BE2C (cell line): ENCODE data around the gene TP53BP2.
"Not testable (repeated sequence)": the region's sequence is repeated elsewhere in the genome, so short reads cannot be mapped to it uniquely, and the experiment has no call there.

Experiments
- DNase-seq: peaks from one replicate; pipeline ENCODE4 v3.0.0-alpha.2; 2020
- H3K27me3 ChIP-seq: fragments of 250-450 bp; sonication (Bioruptor Pico); 2 replicates; pipeline ENCODE4 v1.5.1; 2020; ENCODE audit warnings: mild to moderate bottlenecking
- H3K36me3 ChIP-seq: fragments of 250-450 bp; sonication (Bioruptor Pico); 2 replicates; pipeline ENCODE4 v1.5.1; 2020; ENCODE audit warnings: mild to moderate bottlenecking
- H3K4me1 ChIP-seq: fragments of 250-450 bp; sonication (Bioruptor Pico); 2 replicates; pipeline ENCODE4 v1.5.1; 2020
- H3K4me3 ChIP-seq: 2 replicates; pipeline ENCODE4 v1.5.1; 2011; ENCODE audit warnings: low read depth, low read length
- H3K9me3 ChIP-seq: fragments of 250-450 bp; sonication (Bioruptor Pico); 2 replicates; pipeline ENCODE4 v1.5.1; 2020
- TF ChIP-seq, protein P1 (sequence below): IDR thresholded peaks from 2 replicates; pipeline ENCODE4 v1.5.1; 2012; ENCODE audit warnings: mild to moderate bottlenecking, low read depth, low read length

The TP53BP2 gene

DNA sequence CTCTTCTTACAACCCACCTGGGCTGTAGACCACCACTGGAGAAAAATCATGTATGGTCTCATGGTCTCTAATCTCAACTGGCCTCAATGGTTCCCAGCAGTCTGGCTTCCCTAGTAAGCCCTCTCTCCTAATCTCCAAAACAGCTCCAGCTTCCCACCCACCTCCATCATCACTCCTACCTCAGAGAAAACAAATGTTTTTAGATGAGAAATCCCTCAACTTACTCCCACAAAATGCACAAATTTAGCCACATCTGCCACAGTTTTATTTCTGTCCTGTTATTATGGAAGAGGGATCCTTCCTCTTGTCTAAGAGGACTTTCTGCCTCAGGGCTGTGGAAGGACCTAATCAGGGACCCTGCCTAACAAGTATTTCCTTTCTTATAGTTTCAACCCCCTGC, 32.1 kb downstream of the TP53BP2 start:
- Histone ChIP-seq H3K4me1 (no peaks in the 10 kb centered on the region), H3K4me3 (no peak overlapping the region), H3K9me3 (no peaks in the 10 kb centered on the region), H3K27me3 (no peaks in the 10 kb centered on the region), H3K36me3 (peaks cover 13% of the 10 kb centered on the region; the same call in 1 of the 2 replicates)
- TF ChIP-seq, protein P1, sequence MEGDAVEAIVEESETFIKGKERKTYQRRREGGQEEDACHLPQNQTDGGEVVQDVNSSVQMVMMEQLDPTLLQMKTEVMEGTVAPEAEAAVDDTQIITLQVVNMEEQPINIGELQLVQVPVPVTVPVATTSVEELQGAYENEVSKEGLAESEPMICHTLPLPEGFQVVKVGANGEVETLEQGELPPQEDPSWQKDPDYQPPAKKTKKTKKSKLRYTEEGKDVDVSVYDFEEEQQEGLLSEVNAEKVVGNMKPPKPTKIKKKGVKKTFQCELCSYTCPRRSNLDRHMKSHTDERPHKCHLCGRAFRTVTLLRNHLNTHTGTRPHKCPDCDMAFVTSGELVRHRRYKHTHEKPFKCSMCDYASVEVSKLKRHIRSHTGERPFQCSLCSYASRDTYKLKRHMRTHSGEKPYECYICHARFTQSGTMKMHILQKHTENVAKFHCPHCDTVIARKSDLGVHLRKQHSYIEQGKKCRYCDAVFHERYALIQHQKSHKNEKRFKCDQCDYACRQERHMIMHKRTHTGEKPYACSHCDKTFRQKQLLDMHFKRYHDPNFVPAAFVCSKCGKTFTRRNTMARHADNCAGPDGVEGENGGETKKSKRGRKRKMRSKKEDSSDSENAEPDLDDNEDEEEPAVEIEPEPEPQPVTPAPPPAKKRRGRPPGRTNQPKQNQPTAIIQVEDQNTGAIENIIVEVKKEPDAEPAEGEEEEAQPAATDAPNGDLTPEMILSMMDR, result no peak
- DNase-seq, result no peak

GRCh38 chr1:223811634-223812101, 34.1 kb downstream of the TP53BP2 start:
- Histone ChIP-seq H3K27me3 (no peaks in the 10 kb centered on the region), H3K4me3 (no peak overlapping the region), H3K4me1 (no peaks in the 10 kb centered on the region), H3K36me3 (peaks cover 16% of the 10 kb centered on the region), H3K9me3 (no peaks in the 10 kb centered on the region)
- DNase-seq, result no peak
- TF ChIP-seq, protein P1, result peak; percentile 53

GRCh38 chr1:223810586-223810985, 35.2 kb downstream of the TP53BP2 start:
- no peaks in the 10 kb centered on the region for H3K27me3 ChIP-seq
- H3K36me3 ChIP-seq, result peaks cover 26% of the 10 kb centered on the region
- H3K9me3 ChIP-seq, result no peaks in the 10 kb centered on the region
- TF ChIP-seq, protein P1, result no peak
- no peak for DNase-seq
- no peaks in the 10 kb centered on the region for H3K4me1 ChIP-seq
- no peak overlapping the region for H3K4me3 ChIP-seq

DNA sequence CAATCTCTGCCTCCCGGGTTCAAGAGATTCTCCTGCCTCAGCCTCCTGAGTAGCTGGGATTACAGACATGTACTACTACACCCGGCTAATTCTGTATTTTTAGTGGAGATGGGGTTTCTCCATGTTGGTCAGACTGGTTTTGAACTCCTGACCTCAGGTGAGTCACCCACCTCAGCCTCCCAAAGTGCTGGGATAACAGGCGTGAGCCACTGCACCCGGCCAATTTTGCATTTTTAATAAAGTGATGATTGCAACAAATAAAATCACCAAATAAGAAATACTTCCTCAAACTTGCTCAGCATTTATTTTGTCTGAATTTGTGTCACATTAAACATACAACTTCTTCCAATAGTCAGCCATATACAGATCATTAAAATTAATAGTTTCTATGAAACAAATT, 35.8 kb downstream of the TP53BP2 start:
- not testable (repeated sequence) for DNase-seq, H3K27me3 ChIP-seq, H3K4me1 ChIP-seq, H3K9me3 ChIP-seq, H3K4me3 ChIP-seq
- H3K36me3 ChIP-seq, result peaks cover 28% of the 10 kb centered on the region

- no peaks in the 10 kb centered on the region for H3K4me1 ChIP-seq
- no peaks in the 10 kb centered on the region for H3K9me3 ChIP-seq
- TF ChIP-seq, protein P1, result no peak
- H3K27me3 ChIP-seq, result no peaks in the 10 kb centered on the region
- DNase-seq, result no peak
- H3K4me3 ChIP-seq, result no peak overlapping the region
- H3K36me3 ChIP-seq, result peaks cover 70% of the 10 kb centered on the region
Measured at GRCh38 chr1:223803211-223803610, 42.5 kb downstream of the TP53BP2 start.

GRCh38 chr1:223802602-223803001, 43.1 kb downstream of the TP53BP2 start:
- Histone ChIP-seq H3K4me3 (no peak overlapping the region), H3K4me1 (no peaks in the 10 kb centered on the region), H3K27me3 (no peaks in the 10 kb centered on the region), H3K9me3 (no peaks in the 10 kb centered on the region), H3K36me3 (peaks cover 73% of the 10 kb centered on the region)
- TF ChIP-seq, protein P1, result no peak
- no peak for DNase-seq

DNA sequence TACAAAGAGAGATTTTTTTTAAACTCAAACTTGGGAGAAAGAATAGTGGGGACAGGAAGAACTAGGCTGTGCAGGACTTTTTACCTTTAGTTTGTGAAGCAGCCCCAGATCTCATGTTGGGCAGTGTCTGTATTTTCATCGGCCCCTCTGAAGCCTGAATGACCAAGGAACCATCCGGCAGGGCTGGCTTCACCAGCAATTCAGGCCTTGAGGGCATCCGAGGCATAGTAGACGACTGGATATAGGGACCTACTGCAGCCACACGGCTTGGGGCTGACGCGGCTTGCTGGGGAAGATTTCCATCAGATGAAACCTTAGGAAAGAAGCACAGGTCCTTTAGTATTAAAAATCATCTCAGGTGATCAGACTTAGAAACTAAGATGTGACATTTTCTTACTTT, 43.7 kb downstream of the TP53BP2 start:
- H3K27me3 ChIP-seq, result no peaks in the 10 kb centered on the region
- TF ChIP-seq, protein P1, result no peak
- H3K36me3 ChIP-seq, result peaks cover 75% of the 10 kb centered on the region
- H3K9me3 ChIP-seq, result no peaks in the 10 kb centered on the region
- no peak overlapping the region for H3K4me3 ChIP-seq
- no peak for DNase-seq
- no peaks in the 10 kb centered on the region for H3K4me1 ChIP-seq
